Right lobe of liver (tissue), 6 donors: Measurements from ENCODE around the gene C6. TPM values are rescaled to one million over a fixed set of nuclear protein-coding genes. Genes with fewer than 3 reads are reported as not detected.
A peak's percentile ranks its signal among the peaks of the same experiment; 100 is the strongest.

ENCODE experiments used
- ATAC-seq, 4 donors: fragments of 200-7000 bp; cut with Tn5 transposase; one replicate each; pipeline ENCODE4 v1.9.1; 2020; ENCODE audit warnings: mild to moderate bottlenecking in 4 of 4, moderate library complexity in 4 of 4
- DNase-seq, 3 donors: peaks; one replicate each; pipeline ENCODE4 v3.0.0-alpha.2; 2020
- H3K27ac ChIP-seq, 3 donors: fragments of 200-600 bp; one replicate each; pipeline ENCODE4 v1.8.0; 2022
- H3K27me3 ChIP-seq, 2 donors: fragments of 200-600 bp; one replicate each; pipeline ENCODE4 v1.8.0; 2022
- H3K36me3 ChIP-seq, 4 donors: fragments of 200-600 bp; sonication (generic) in 1 of 4; one replicate each; pipeline versions ENCODE4 v1.5.1 to v1.8.0; 2017 to 2022; ENCODE audit warnings: control low read depth in 1 of 4
- H3K4me1 ChIP-seq, 4 donors: fragments of 200-600 bp; sonication (generic) in 1 of 4; one replicate each; pipeline versions ENCODE4 v1.5.1 to v1.8.0; 2017 to 2022; ENCODE audit warnings: control low read depth in 1 of 4
- H3K4me3 ChIP-seq, 3 donors: fragments of 200-600 bp; one replicate each; pipeline ENCODE4 v1.8.0; 2022
- H3K9me3 ChIP-seq, 4 donors: fragments of 200-600 bp; sonication (generic) in 1 of 4; one replicate each; pipeline versions ENCODE4 v1.5.1 to v1.8.0; 2017 to 2022; ENCODE audit warnings: control low read depth in 1 of 4
- CTCF ChIP-seq, 4 donors: fragments of 200-600 bp in 3 of 4; fragments of 450-650 bp in 1 of 4; IDR thresholded peaks; one replicate each; pipeline versions ENCODE4 v1.5.1 to v1.8.0; 2016 to 2022; ENCODE audit warnings: antibody characterized with exemption in 4 of 4, mild to moderate bottlenecking in 2 of 4
- POLR2A ChIP-seq: fragments of 450-650 bp; IDR thresholded peaks from one replicate; pipeline ENCODE4 v1.6.1; 2017; ENCODE audit warnings: antibody characterized with exemption, mild to moderate bottlenecking
- WGBS: methylation state at CpG from one replicate; pipeline ENCODE4 v1.1.6; 2018; ENCODE audit warnings: low coverage, low lambda C conversion rate; ENCODE audit not compliant: insufficient coverage; ENCODE audit errors: missing lambda C conversion rate; 5-methylcytosine and 5-hydroxymethylcytosine counted together
- intact Hi-C, 2 donors: fragments of 100-400 bp; cut with DNase I; formaldehyde crosslinking; loops; one replicate each; pipeline versions ENCODE4 v1.11.2 to v1.14.1; 2022
- total RNA-seq, 6 experiments: library from RNA; depleted of rRNA in 2 of 6; stranded (reverse); fragments of >200 nt in 2 of 6; fragmentation: NEBNext Ultra II Directional in 3 of 6; extraction: Animal tissue kit (Norgen Biotek cat#: 25700) in 3 of 6; gene quantifications; one replicate each; pipeline versions ENCODE4 v1.1.0 to v1.2.4, GENCODE V29; 2016 to 2023
- donor health status: DM: no; HTN: yes; CAD: no.
- donor health status: DM: no; HTN: no; CAD: no.
- donor health status: DM: no; HTN: no; CAD: no.
- donor health status: DM: no; HTN: yes; CAD: no.
- donor health status: DM: no; HTN: yes; CAD: no.

Gene C6
- total RNA-seq, 6 experiments from 2014 or later: 284 to 753 (median 402) TPM

GRCh38 chr5:41250351-41250987 is 37.1 kb upstream of the C6 start:
- DNase-seq (no peak), ATAC-seq (no peak)
- no peak overlapping the region for H3K4me3 ChIP-seq
- H3K36me3 ChIP-seq: no peaks in the 10 kb centered on the region
- no peaks in the 10 kb centered on the region for H3K27me3 ChIP-seq
- H3K9me3 ChIP-seq: no peaks in the 10 kb centered on the region
- 71% methylated on average over 2 of the region's 2 CpGs for WGBS
- H3K4me1 ChIP-seq: no peaks in the 10 kb centered on the region
- no peak overlapping the region for H3K27ac ChIP-seq
- intact Hi-C loops: no loop called here
- TF ChIP-seq POLR2A: no peak
- TF ChIP-seq CTCF (IDR thresholded peaks at IDR 0.05): no peak

DNA sequence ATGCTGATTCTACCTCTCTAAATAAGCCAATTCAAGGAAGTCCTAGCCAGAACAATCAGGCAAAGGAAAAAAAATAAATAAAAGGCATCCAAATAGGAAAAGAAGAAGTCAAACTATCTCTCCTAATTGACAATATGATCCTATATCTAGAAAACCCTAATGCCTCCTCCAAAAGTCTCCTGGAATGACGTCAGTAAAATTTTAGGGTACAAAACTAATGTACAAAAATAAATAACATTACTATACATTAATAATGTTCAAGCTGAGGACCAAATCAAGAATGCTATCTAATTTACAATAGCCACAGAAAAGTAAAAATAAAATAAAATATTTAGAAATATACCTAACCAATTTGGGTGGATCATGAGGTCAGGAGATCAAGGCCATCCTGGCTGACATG is 33.8 kb upstream of the C6 start:
- DNase-seq: no peak
- ATAC-seq: no peak
- no peaks in the 10 kb centered on the region for H3K27me3 ChIP-seq
- WGBS: 25% methylated on average over 1 of the region's 1 CpG
- H3K27ac ChIP-seq: no peak overlapping the region
- TF ChIP-seq CTCF (IDR thresholded peaks at IDR 0.05) (no peak), POLR2A (no peak)
- no peaks in the 10 kb centered on the region for H3K9me3 ChIP-seq
- no peaks in the 10 kb centered on the region for H3K36me3 ChIP-seq
- no peak overlapping the region for H3K4me3 ChIP-seq
- H3K4me1 ChIP-seq: no peaks in the 10 kb centered on the region
- intact Hi-C loops: no loop called here

DNA sequence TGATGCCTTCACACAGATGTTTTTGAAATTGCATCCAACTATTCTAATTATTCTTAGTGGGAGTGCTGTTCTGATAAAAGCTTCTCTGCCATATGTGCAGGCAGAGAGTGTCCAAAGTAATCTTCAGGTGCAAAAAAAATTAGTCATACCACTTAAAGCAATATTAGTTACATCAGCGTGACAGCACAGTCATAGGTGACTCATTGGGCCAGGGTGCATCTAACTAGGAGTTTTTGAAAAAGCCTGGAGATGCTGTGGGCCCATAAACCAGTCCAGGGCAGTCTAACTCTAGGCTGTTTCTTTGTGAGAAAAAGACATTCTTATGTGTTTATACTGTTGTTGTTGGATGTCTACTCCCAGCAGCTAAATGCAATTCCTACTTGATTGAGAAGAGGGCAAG is 33.0 kb upstream of the C6 start:
- intact Hi-C loops: no loop called here
- ATAC-seq (peak in 1 of 4 donors; percentile 31), DNase-seq (no peak)
- Histone ChIP-seq H3K4me3 (no peak overlapping the region), H3K4me1 (no peaks in the 10 kb centered on the region), H3K27ac (no peak overlapping the region), H3K27me3 (no peaks in the 10 kb centered on the region), H3K9me3 (no peaks in the 10 kb centered on the region), H3K36me3 (no peaks in the 10 kb centered on the region)
- no peak for TF ChIP-seq CTCF (IDR thresholded peaks at IDR 0.05)
- 73% methylated on average over 1 of the region's 1 CpG for WGBS

DNA sequence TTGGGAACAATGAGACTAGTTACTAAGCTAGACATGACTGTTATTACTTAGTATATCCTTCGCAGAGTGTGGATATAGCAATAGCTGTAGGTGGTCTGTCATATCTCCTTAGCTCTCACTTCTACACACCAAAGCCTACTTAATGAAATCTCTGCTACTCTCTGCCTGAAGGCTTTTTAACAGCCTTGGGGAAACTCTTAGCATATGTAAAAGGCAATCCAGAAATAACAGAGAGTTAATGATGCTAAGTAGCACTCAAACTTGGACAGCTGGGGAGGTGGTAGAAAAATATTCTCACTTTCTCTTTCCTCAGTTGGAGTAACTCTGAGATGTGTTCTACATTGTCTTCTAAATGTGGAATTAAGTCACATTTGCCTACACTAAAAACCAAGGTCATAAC is 30.2 kb upstream of the C6 start:
- ATAC-seq (no peak), DNase-seq (no peak)
- Histone ChIP-seq H3K9me3 (no peaks in the 10 kb centered on the region), H3K27me3 (no peaks in the 10 kb centered on the region), H3K4me1 (no peaks in the 10 kb centered on the region), H3K4me3 (no peak overlapping the region), H3K36me3 (no peaks in the 10 kb centered on the region), H3K27ac (no peak overlapping the region)
- TF ChIP-seq CTCF (IDR thresholded peaks at IDR 0.05) (no peak), POLR2A (no peak)
- WGBS: 100% methylated on average over 1 of the region's 1 CpG
- intact Hi-C loops: no loop called here

DNA sequence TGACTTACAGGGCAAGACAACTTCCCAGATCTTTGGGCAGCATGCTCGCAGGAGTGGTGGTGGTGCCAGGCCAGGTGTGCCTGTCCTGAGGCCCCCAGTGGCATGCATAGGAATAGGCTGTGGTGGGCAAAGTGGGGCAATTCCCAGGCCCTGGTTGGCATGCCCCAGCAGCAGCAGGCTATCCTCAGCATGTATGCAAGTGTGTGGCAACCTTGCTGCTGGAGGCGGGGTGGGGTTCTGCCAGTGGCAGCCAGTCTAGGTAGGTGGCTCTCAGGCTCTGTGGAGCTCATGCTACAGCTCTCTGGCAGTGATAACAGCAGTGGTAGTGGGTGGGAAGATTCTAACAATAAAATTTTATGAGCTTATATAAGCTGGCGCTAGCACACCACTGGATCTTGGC is 27.7 kb upstream of the C6 start:
- H3K27ac ChIP-seq: no peak overlapping the region
- H3K4me1 ChIP-seq: no peaks in the 10 kb centered on the region
- WGBS: 100% methylated on average over 2 of the region's 3 CpGs
- DNase-seq: no peak
- no peaks in the 10 kb centered on the region for H3K36me3 ChIP-seq
- TF ChIP-seq CTCF (IDR thresholded peaks at IDR 0.05): no peak
- no peak for TF ChIP-seq POLR2A
- no peaks in the 10 kb centered on the region for H3K9me3 ChIP-seq
- ATAC-seq: peak in 1 of 4 donors; percentile 20
- H3K27me3 ChIP-seq: no peaks in the 10 kb centered on the region
- intact Hi-C loops: no loop called here
- no peak overlapping the region for H3K4me3 ChIP-seq
